Astrocyte of the spinal cord (primary cell): Measurements from ENCODE around the gene MAGEA10.
"Not testable (repeated sequence)": the region's sequence is repeated elsewhere in the genome, so short reads cannot be mapped to it uniquely, and the experiment has no call there.

Source experiments
- DNase-seq: peaks from one replicate; pipeline ENCODE4 v3.0.0; 2011; ENCODE audit warnings: low read depth, low spot score
- H3K4me3 ChIP-seq: 2 replicates; pipeline ENCODE4 v1.5.1; 2011; ENCODE audit warnings: low read depth, mild to moderate bottlenecking, low read length, moderate library complexity
- in situ Hi-C: cut with HindIII; loops from 2 replicates; pipeline ENCODE4 v1.10.0; 2017; ENCODE audit warnings: low sequenced_read_pairs
- TF ChIP-seq, protein P1 (sequence below): IDR thresholded peaks from 2 replicates; pipeline ENCODE4 v1.5.1; 2012; ENCODE audit warnings: low read depth, mild to moderate bottlenecking, low read length, inconsistent platforms

Gene MAGEA10

DNA sequence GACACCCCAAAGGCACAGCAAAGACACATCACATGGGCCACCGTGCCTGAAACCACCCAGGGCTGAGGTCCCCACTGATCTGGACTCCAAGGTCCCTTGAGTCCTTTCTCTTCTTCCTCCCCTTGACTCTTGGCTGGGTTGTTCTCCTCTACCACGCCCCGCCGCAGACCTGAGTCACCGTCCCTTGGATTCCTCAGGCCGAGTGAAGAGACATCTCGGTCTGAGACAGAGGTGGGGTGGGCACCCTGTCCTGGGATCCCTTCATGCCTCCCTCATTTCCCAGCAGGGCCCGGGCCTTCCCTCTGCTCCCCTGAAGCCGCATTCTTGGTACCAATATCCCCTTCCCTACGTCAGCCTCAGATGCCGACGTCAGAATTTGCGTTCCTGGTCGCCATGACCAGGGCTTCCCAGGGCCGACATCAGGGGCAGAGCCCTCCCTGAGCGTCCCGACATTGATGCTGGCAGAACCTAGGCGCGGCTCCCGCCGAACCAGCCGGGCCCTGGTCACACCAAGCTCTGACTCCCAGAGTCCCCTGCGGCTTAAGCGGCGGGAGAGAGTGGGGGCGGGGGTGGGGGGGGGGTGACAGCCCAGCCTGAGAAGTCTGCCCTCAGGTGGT lies 498 bp downstream of the MAGEA10 start:
- no peak overlapping the region for H3K4me3 ChIP-seq
- no peak for DNase-seq
- in situ Hi-C loops: no loop called here
- TF ChIP-seq, protein P1, sequence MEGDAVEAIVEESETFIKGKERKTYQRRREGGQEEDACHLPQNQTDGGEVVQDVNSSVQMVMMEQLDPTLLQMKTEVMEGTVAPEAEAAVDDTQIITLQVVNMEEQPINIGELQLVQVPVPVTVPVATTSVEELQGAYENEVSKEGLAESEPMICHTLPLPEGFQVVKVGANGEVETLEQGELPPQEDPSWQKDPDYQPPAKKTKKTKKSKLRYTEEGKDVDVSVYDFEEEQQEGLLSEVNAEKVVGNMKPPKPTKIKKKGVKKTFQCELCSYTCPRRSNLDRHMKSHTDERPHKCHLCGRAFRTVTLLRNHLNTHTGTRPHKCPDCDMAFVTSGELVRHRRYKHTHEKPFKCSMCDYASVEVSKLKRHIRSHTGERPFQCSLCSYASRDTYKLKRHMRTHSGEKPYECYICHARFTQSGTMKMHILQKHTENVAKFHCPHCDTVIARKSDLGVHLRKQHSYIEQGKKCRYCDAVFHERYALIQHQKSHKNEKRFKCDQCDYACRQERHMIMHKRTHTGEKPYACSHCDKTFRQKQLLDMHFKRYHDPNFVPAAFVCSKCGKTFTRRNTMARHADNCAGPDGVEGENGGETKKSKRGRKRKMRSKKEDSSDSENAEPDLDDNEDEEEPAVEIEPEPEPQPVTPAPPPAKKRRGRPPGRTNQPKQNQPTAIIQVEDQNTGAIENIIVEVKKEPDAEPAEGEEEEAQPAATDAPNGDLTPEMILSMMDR: no peak

DNA sequence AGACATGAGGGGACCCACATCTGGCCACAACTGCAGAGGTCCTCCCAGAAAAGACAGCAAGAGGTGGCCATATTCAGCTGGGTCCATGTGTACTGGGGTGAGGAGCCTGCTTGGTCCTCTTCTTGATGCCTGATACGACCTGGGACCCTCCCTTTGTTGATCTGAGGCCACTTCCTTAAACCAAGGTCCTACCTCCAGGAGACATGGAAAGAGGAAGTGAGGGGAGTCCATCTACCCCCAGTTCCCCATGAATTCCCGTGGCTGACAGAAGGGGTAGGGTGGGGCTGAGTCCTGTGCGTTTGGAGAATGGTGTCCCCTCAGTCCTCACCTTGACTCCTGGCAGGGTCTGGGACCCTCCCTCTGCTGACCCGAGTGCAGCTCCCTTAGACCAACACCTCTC lies 2.1 kb downstream of the MAGEA10 start:
- in situ Hi-C loops: no loop called here
- no peak for DNase-seq
- TF ChIP-seq, protein P1: no peak
- no peak overlapping the region for H3K4me3 ChIP-seq

DNA sequence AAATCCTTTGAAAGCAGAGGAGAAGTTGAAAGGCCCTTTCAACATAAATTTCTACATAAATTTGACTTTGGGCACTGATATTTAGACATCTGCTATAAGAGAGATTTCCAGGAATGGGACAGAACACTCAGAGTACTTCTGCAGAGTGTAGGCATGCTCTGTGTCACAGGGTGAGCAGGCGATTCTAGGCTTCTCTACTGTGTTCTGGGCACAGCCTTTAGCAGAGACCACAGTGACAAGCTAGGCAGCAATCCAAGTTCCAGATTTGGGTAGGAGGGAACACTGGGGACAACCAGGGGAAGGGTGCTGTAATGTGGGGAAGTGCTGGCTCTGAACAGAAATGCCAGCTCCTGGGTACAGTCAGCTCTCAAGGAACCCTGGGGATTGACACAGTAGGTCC lies 6.9 kb downstream of the MAGEA10 start:
- TF ChIP-seq, protein P1: no peak
- no peak overlapping the region for H3K4me3 ChIP-seq
- no peak for DNase-seq
- in situ Hi-C loops: no loop called here

- in situ Hi-C loops, H3K4me3 ChIP-seq, DNase-seq: not testable (repeated sequence)
Observed at GRCh38 chrX:152129069-152129844, 9.1 kb downstream of the MAGEA10 start.

GRCh38 chrX:152117305-152117704 lies 21.1 kb downstream of the MAGEA10 start:
- DNase-seq: no peak
- no peak overlapping the region for H3K4me3 ChIP-seq
- TF ChIP-seq, protein P1: no peak
- in situ Hi-C loops: no loop called here

- TF ChIP-seq, protein P1: no peak
- DNase-seq: no peak
- H3K4me3 ChIP-seq: no peak overlapping the region
- in situ Hi-C loops: no loop called here
Observed at GRCh38 chrX:152108527-152108926, 29.9 kb downstream of the MAGEA10 start.

GRCh38 chrX:152103866-152104265 lies 34.5 kb downstream of the MAGEA10 start:
- DNase-seq: no peak
- H3K4me3 ChIP-seq: no peak overlapping the region
- in situ Hi-C loops: no loop called here
- TF ChIP-seq, protein P1: no peak
